MCF 10A (cell line): ENCODE data around the gene CPT1B. TPM values are rescaled to one million over a fixed set of nuclear protein-coding genes. Genes with fewer than 3 reads are reported as not detected.
A peak's percentile ranks its signal among the peaks of the same experiment; 100 is the strongest.

Experiments used
- BruUV-seq: library from RNA; stranded (reverse); fragments of 400-500 nt; replicated peaks from 2 replicates; lab custom pipeline; 2021; lab: Mats Ljungman, UMichigan
- CTCF ChIA-PET: fragments of 300-600 bp; sonication (Branson Sonifier 250); formaldehyde crosslinking; extraction: SDS; loops from one replicate; lab custom pipeline; 2021; ENCODE audit warnings: antibody characterized with exemption, inconsistent platforms; lab: Yijun Ruan, JAX
- POLR2A ChIA-PET: fragments of 300-600, 350-650 bp; sonication (Branson Sonifier 250); formaldehyde crosslinking; extraction: SDS; loops from one replicate; lab custom pipeline; 2020; ENCODE audit warnings: antibody characterized with exemption, inconsistent platforms; lab: Yijun Ruan, JAX
- DNase-seq: peaks from one replicate; pipeline ENCODE4 v3.0.0-alpha.2; 2018; ENCODE audit not compliant: unreplicated experiment
- H3K27ac Mint-ChIP-seq: one replicate; pipeline ENCODE4 v1.8.0; 2022; ENCODE audit warnings: mild to moderate bottlenecking, low read depth, mixed read lengths; ENCODE audit not compliant: unreplicated experiment
- H3K27me3 Mint-ChIP-seq: one replicate; pipeline ENCODE4 v1.8.0; 2022; ENCODE audit warnings: mixed read lengths; ENCODE audit not compliant: insufficient read depth, unreplicated experiment
- H3K36me3 Mint-ChIP-seq: one replicate; pipeline ENCODE4 v1.8.0; 2022; ENCODE audit warnings: mild to moderate bottlenecking, moderate library complexity, mixed read lengths; ENCODE audit not compliant: insufficient read depth, unreplicated experiment
- H3K4me1 Mint-ChIP-seq: one replicate; pipeline ENCODE4 v1.8.0; 2022; ENCODE audit warnings: mixed read lengths; ENCODE audit not compliant: insufficient read depth, unreplicated experiment
- H3K4me3 Mint-ChIP-seq: one replicate; pipeline ENCODE4 v1.8.0; 2022; ENCODE audit warnings: mild to moderate bottlenecking, moderate library complexity, mixed read lengths; ENCODE audit not compliant: unreplicated experiment
- H3K9me3 Mint-ChIP-seq: one replicate; pipeline ENCODE4 v1.8.0; 2022; ENCODE audit warnings: mixed read lengths; ENCODE audit not compliant: unreplicated experiment
- intact Hi-C: fragments of 100-400 bp; cut with micrococcal nuclease; formaldehyde crosslinking; loops from 2 replicates; pipeline ENCODE4 v1.14.1; 2022
- total RNA-seq: library from RNA; stranded (reverse); gene quantifications from 2 replicates; pipeline ENCODE4 v1.2.3, GENCODE V29; 2022
- TF ChIP-seq, protein P1 (sequence below): fragments of 200-600 bp; IDR thresholded peaks from one replicate; pipeline ENCODE4 v1.8.0; 2022; ENCODE audit warnings: antibody characterized with exemption, mild to moderate bottlenecking; ENCODE audit not compliant: unreplicated experiment

CPT1B gene
- total RNA-seq, 1 experiment from 2014 or later: 52.2 TPM

DNA sequence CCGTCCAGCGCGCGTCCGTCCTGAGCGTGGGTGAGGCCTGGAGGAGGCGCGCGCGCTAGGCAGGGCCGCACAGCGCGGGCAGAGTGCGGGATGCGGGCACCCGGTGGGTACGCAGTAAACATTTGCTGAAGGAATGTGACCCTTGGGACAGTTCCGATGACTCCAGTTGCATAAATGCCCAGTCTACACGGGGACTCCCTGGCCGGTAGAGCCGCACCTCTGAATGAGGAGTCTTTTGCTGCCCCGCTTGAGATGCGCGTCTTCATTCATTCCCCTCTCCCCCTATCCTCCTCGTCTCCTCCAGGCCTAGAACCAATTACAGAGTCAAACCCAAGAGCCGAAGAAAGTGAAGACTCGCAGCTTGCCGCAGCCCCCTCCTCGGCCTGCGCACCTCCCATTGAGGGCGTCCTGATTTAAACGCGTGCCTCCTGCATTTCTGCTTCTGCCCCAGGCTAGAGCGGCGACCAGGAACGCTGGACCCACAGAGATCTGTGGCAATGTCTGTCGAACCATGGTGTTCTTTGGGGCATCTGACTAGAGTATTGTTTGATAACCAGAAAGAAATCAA is 5.2 kb upstream of the CPT1B start:
- H3K4me3 Mint-ChIP-seq: peak overlapping the region; percentile 94
- H3K4me1 Mint-ChIP-seq: no peaks in the 10 kb centered on the region
- CTCF ChIA-PET: interaction anchor here (1.0 kb wide), 1 partner anchor 36 kb away, joined by 3 read pairs; no protein-coding TSS in a partner anchor
- TF ChIP-seq, protein P1, sequence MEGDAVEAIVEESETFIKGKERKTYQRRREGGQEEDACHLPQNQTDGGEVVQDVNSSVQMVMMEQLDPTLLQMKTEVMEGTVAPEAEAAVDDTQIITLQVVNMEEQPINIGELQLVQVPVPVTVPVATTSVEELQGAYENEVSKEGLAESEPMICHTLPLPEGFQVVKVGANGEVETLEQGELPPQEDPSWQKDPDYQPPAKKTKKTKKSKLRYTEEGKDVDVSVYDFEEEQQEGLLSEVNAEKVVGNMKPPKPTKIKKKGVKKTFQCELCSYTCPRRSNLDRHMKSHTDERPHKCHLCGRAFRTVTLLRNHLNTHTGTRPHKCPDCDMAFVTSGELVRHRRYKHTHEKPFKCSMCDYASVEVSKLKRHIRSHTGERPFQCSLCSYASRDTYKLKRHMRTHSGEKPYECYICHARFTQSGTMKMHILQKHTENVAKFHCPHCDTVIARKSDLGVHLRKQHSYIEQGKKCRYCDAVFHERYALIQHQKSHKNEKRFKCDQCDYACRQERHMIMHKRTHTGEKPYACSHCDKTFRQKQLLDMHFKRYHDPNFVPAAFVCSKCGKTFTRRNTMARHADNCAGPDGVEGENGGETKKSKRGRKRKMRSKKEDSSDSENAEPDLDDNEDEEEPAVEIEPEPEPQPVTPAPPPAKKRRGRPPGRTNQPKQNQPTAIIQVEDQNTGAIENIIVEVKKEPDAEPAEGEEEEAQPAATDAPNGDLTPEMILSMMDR: no peak
- no peaks in the 10 kb centered on the region for H3K9me3 Mint-ChIP-seq
- DNase-seq: no peak
- H3K27ac Mint-ChIP-seq: peak overlapping the region; percentile 93
- POLR2A ChIA-PET: interaction anchor here (0.7 to 4.8 kb wide), 9 partner anchors 10 to 58 kb away, joined by 3 to 51 read pairs (median 10); partner anchors contain the start of genes SCO2, SYCE3 and TYMP
- no TSS peak for BruUV-seq
- H3K36me3 Mint-ChIP-seq: peaks cover 9% of the 10 kb centered on the region
- no peaks in the 10 kb centered on the region for H3K27me3 Mint-ChIP-seq
- intact Hi-C loops: loop anchor here (2.0 to 5.0 kb wide), 3 partner anchors 37 to 107 kb away; partner anchors contain the start of gene SCO2

DNA sequence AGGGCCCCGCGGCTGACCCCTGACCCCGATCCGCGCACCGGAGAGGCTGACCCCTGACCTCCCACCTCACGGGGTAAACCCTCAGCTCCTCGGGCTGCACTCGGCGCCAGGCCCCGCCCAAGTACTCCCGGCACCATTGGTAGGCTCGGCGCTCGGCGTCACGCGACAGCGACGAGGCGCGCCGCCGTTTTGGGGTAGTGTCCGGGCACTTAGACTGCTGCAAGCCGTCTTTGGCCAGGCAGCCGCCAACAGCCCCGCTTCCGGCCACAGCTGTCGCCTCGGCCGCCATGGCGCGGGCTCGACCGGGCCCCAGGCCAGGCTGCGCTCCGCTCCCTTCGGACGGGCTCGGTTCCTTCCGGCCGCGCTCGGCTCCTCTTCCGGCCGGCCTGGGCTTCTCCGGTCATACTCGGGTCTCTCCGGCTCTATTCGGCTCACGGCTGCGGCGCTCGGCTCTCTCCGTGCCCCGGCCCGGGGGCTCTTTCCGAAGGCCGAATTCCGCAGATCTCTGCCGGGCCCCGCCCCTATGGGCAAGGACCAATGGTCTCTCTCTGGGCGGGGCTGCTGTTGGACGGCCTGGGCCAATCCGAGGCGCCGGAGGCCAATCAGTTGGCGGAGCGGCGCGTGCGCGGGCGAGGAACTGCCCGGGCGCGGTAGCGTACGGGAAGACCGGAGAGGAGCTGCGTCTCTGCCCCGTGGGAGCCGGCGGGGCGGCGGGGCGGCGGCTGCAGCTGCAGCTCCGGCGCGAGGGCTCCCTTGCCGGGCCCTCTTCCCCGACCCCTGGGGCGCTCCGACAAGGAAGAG is 4.5 kb upstream of the CPT1B start, which contains the start of gene CHKB:
Gene CHKB, minus strand, starts transcription at position 357 of the 801 bp plus-strand sequence. Its CDS starts 68 bp downstream, at position 289.
- intact Hi-C loops: loop anchor here (2.0 to 5.0 kb wide), 3 partner anchors 38 to 108 kb away; partner anchors contain the start of gene SCO2
- ChIA-PET CTCF (interaction anchor here (1.0 to 1.8 kb wide), 2 partner anchors 13 to 85 kb away, joined by 3 to 5 read pairs; no protein-coding TSS in a partner anchor), POLR2A (interaction anchor here (0.6 to 4.8 kb wide), 18 partner anchors 10 to 322 kb away, joined by 3 to 51 read pairs (median 3); partner anchors contain the start of genes ARSA, LMF2, NCAPH2 and SCO2)
- Mint-ChIP-seq H3K27ac (peak within 1 kb of the TSS; percentile 93), H3K4me3 (peak within 1 kb of the TSS; percentile 94), H3K9me3 (no peaks in the 10 kb centered on the region), H3K27me3 (no peaks in the 10 kb centered on the region), H3K36me3 (peaks cover 9% of the 10 kb centered on the region), H3K4me1 (no peaks in the 10 kb centered on the region)
- BruUV-seq: no TSS peak
- DNase-seq: peak; percentile 98
- TF ChIP-seq, protein P1: no peak

DNA sequence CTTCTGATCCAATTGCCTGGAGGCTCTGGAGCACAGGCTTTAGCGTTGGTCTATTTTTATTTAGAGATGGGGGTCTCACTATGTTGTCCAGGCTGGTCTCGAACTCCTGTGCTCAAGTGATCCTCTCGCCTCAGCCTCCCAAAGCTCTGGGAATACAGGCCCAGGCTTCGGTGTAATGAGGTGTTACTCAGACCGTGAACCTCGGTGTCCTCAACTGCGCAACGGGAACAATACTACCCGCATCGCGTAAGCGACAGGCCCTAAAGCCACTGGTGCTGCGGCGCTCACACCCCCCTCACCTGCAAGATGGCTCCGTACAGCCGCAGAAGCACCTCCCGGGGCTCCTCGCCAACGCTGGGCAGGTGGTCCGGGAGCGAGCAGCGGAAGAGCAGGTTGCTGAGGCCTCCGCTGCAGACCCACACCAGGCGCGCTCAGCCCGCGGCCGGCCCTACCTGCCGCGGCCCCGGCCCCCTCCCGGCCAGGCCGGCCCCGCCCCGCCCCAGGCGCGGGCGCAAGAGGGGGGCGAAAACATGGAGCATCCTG is 3.8 kb upstream of the CPT1B start:
- Mint-ChIP-seq H3K9me3 (no peaks in the 10 kb centered on the region), H3K4me1 (no peaks in the 10 kb centered on the region), H3K27me3 (no peaks in the 10 kb centered on the region), H3K4me3 (peak overlapping the region; percentile 94), H3K27ac (peak overlapping the region; percentile 93), H3K36me3 (peaks cover 14% of the 10 kb centered on the region)
- intact Hi-C loops: loop anchor here (2.0 to 5.0 kb wide), 3 partner anchors 39 to 109 kb away; partner anchors contain the start of gene SCO2
- ChIA-PET POLR2A (interaction anchor here (0.6 to 4.8 kb wide), 18 partner anchors 10 to 321 kb away, joined by 3 to 51 read pairs (median 4); partner anchors contain the start of genes ARSA, LMF2, NCAPH2 and SCO2), CTCF (interaction anchor here (0.8 to 1.8 kb wide), 5 partner anchors 13 to 84 kb away, joined by 3 to 5 read pairs (median 3); partner anchors contain the start of gene SYCE3)
- peak; percentile 20 for DNase-seq
- TF ChIP-seq, protein P1: no peak
- BruUV-seq: no TSS peak
